K562 (cell line): ENCODE results near the gene LDAH. TPM values are rescaled to one million over a fixed set of nuclear protein-coding genes. Genes with fewer than 3 reads are reported as not detected.

Experiments
- ATAC-seq: fragments of 200-7000 bp; cut with Tn5 transposase; 3 replicates; pipeline ENCODE4 v1.9.1; 2020; ENCODE audit warnings: moderate library complexity
- BruUV-seq: library from RNA; stranded (reverse); fragments of 400-500 nt; replicated peaks from 2 replicates; lab custom pipeline; 2021; lab: Mats Ljungman, UMichigan
- CTCF ChIA-PET: fragments of 300-600 bp; formaldehyde crosslinking; extraction: SDS; loops from one replicate; lab custom pipeline; 2021; ENCODE audit warnings: low intra/inter-chr PET ratio; lab: Yijun Ruan, JAX
- POLR2A ChIA-PET: fragments of 300-600, 350-650 bp; sonication (Branson Sonifier 250); formaldehyde crosslinking; extraction: SDS; loops from one replicate; lab custom pipeline; 2021; ENCODE audit warnings: antibody characterized with exemption, inconsistent platforms; lab: Yijun Ruan, JAX
- DNase-seq, 4 experiments: peaks; one replicate each; pipeline versions ENCODE4 v3.0.0 to v3.0.0-alpha.2; 2011 to 2018; ENCODE audit warnings: low spot score in 3 of 4, mixed read lengths in 3 of 4; ENCODE audit errors: extremely low read depth in 1 of 4
- FAIRE-seq: peaks from 2 replicates; lab custom pipeline; 2011; peaks lifted over from hg19 to GRCh38; lab: Jason Lieb, UNC
- H2AFZ ChIP-seq: 2 replicates; pipeline ENCODE4 v1.6.0; 2011; ENCODE audit warnings: low read depth, low read length, control low read depth, inconsistent platforms
- H3K27ac ChIP-seq: fragments of 200-600 bp; 3 replicates; pipeline ENCODE4 v1.8.0; 2011; ENCODE audit warnings: low read depth, mild to moderate bottlenecking, control low read depth, inconsistent platforms, low read length, moderate library complexity, mixed read lengths; ENCODE audit errors: extremely low read depth
- H3K27me3 ChIP-seq, 2 experiments: fragments of 300-600 bp in 1 of 2; 2 replicates in 1 of 2; 3 replicates in 1 of 2; pipeline versions ENCODE4 v1.6.0 to v1.8.0; 2011; ENCODE audit warnings: inconsistent platforms in 2 of 2, low read length in 2 of 2, mild to moderate bottlenecking in 1 of 2, mixed read lengths in 1 of 2, moderate library complexity in 1 of 2; ENCODE audit not compliant: control insufficient read depth in 2 of 2, insufficient read depth in 2 of 2
- H3K36me3 ChIP-seq: fragments of 300-600 bp; 3 replicates; pipeline ENCODE4 v1.8.0; 2011; ENCODE audit warnings: mild to moderate bottlenecking, low read length, inconsistent platforms; ENCODE audit not compliant: control insufficient read depth, insufficient read depth
- H3K4me1 ChIP-seq, 2 experiments: fragments of 200-600 bp in 1 of 2; replicated peaks in 1 of 2; 2 replicates in 1 of 2; 3 replicates in 1 of 2; pipeline versions ENCODE4 v1.5.1 to v1.8.0; 2011; ENCODE audit warnings: inconsistent platforms in 2 of 2, low read length in 2 of 2, mild to moderate bottlenecking in 1 of 2, mixed read lengths in 1 of 2, moderate library complexity in 1 of 2; ENCODE audit not compliant: control insufficient read depth in 2 of 2, insufficient read depth in 2 of 2
- H3K4me2 ChIP-seq: 2 replicates; pipeline ENCODE4 v1.6.1; 2011; ENCODE audit warnings: low read length, control low read depth, inconsistent platforms, mixed read lengths; ENCODE audit not compliant: insufficient read depth
- H3K4me3 ChIP-seq: fragments of 200-600 bp; sonication (generic), shearing (Covaris generic); 2 replicates; pipeline ENCODE4 v1.5.1; 2016; ENCODE audit warnings: control low read depth, inconsistent platforms
- H3K79me2 ChIP-seq: fragments of 200-600 bp; 3 replicates; pipeline ENCODE4 v1.8.0; 2011; ENCODE audit warnings: low read length, inconsistent platforms; ENCODE audit not compliant: control insufficient read depth, insufficient read depth
- H3K9ac ChIP-seq, 2 experiments: 2 replicates each; pipeline versions ENCODE4 v1.6.0 to v1.6.1; 2011; ENCODE audit warnings: low read depth in 2 of 2, low read length in 2 of 2, control low read depth in 1 of 2, inconsistent platforms in 1 of 2, mild to moderate bottlenecking in 1 of 2, mixed read lengths in 1 of 2; ENCODE audit not compliant: insufficient read depth in 1 of 2
- H3K9me1 ChIP-seq: one replicate; pipeline ENCODE4 v1.6.0; 2011; ENCODE audit warnings: inconsistent platforms, mild to moderate bottlenecking, low read length, moderate library complexity; ENCODE audit not compliant: control insufficient read depth, insufficient read depth
- H3K9me3 ChIP-seq: replicated peaks from 2 replicates; pipeline ENCODE4 v1.5.1; 2011; ENCODE audit warnings: low read depth, low read length, inconsistent platforms; ENCODE audit not compliant: control insufficient read depth, insufficient read depth
- H4K20me1 ChIP-seq: replicated peaks from 2 replicates; pipeline ENCODE4 v1.6.1; 2011; ENCODE audit warnings: low read length, inconsistent platforms, mixed read lengths; ENCODE audit not compliant: control insufficient read depth, insufficient read depth
- CC2D1A ChIP-seq: fragments of 450-650 bp; IDR thresholded peaks from 2 replicates; pipeline ENCODE4 v1.6.1; 2017; ENCODE audit warnings: mild to moderate bottlenecking
- COPS2 ChIP-seq: fragments of 450-650 bp; conservative IDR thresholded peaks from 2 replicates; pipeline ENCODE4 v1.6.1; 2016; ENCODE audit warnings: mild to moderate bottlenecking, moderate library complexity
- ETV1 ChIP-seq: fragments of 450-650 bp; conservative IDR thresholded peaks from 2 replicates; pipeline ENCODE4 v1.6.1; 2016; ENCODE audit warnings: missing genetic modification characterization, control low read depth, low read depth, missing compliant biosample characterization
- HDAC1 ChIP-seq, 2 experiments: fragments of 450-650 bp; IDR thresholded peaks; 2 replicates each; pipeline ENCODE4 v1.6.1; 2016 to 2017; ENCODE audit warnings: inconsistent platforms in 1 of 2, mild to moderate bottlenecking in 1 of 2, moderate library complexity in 1 of 2
- MAFK ChIP-seq: IDR thresholded peaks from 2 replicates; pipeline ENCODE4 v1.6.1; 2011; ENCODE audit warnings: low read length, improper control_type of control experiment
- MCM5 ChIP-seq: fragments of 450-650 bp; IDR thresholded peaks from 2 replicates; pipeline ENCODE4 v1.6.1; 2016; ENCODE audit warnings: low read depth
- PRPF4 ChIP-seq: fragments of 200-400 bp; formaldehyde crosslinking; IDR thresholded peaks from one replicate; pipeline ENCODE4 v1.6.1; 2017; ENCODE audit warnings: low read length, low read depth, mild to moderate bottlenecking; ENCODE audit not compliant: insufficient read depth, poor library complexity, severe bottlenecking
- RAD51 ChIP-seq: fragments of 450-650 bp; IDR thresholded peaks from 2 replicates; pipeline ENCODE4 v1.7.1; 2016; ENCODE audit warnings: low read depth, mild to moderate bottlenecking, borderline replicate concordance
- SMAD2 ChIP-seq: fragments of 150-350 bp; IDR thresholded peaks from 2 replicates; pipeline ENCODE4 v1.6.1; 2014; ENCODE audit warnings: low read depth, mild to moderate bottlenecking, low read length
- SNRNP70 ChIP-seq: fragments of 200-400 bp; formaldehyde crosslinking; optimal IDR thresholded peaks from 2 replicates; pipeline ENCODE3; 2017; ENCODE audit warnings: low read depth, low read length
- TEAD4 ChIP-seq, 2 experiments: sonication (generic) in 1 of 2; formaldehyde crosslinking in 1 of 2; IDR thresholded peaks; 2 replicates each; pipeline versions ENCODE4 v1.6.1 to v1.8.0; 2012 to 2022; ENCODE audit warnings: borderline replicate concordance in 1 of 2, inconsistent platforms in 1 of 2, low read length in 1 of 2, mild to moderate bottlenecking in 1 of 2, missing genetic modification reagents in 1 of 2
- TRIM28 ChIP-seq: fragments of 450-650 bp; IDR thresholded peaks from 2 replicates; pipeline ENCODE4 v1.6.1; 2017
- ZBTB49 ChIP-seq: sonication (generic); formaldehyde crosslinking; IDR thresholded peaks from 2 replicates; pipeline ENCODE4 v1.8.0; 2022; ENCODE audit warnings: missing genetic modification reagents, mild to moderate bottlenecking, borderline replicate concordance
- ZFP1 ChIP-seq: fragments of 450-650 bp; formaldehyde crosslinking; IDR thresholded peaks from 2 replicates; pipeline ENCODE4 v1.4.0; 2020; ENCODE audit warnings: mild to moderate bottlenecking, mixed read lengths
- ZNF165 ChIP-seq: fragments of 250-450 bp; sonication (Bioruptor Pico); IDR thresholded peaks from 2 replicates; pipeline ENCODE4 v1.4.0; 2020; ENCODE audit warnings: borderline replicate concordance
- ZNF274 ChIP-seq: IDR thresholded peaks from 2 replicates; pipeline ENCODE4 v1.6.1; 2011; ENCODE audit warnings: low read depth, mild to moderate bottlenecking, low read length, moderate library complexity, borderline replicate concordance
- ZNF408 ChIP-seq: fragments of 250-450 bp; sonication (Bioruptor Pico); IDR thresholded peaks from 2 replicates; pipeline ENCODE4 v1.4.0; 2020; ENCODE audit warnings: low read depth, mild to moderate bottlenecking, moderate library complexity
- ZNF512 ChIP-seq: IDR thresholded peaks from 2 replicates; pipeline ENCODE4 v1.6.1; 2016; ENCODE audit warnings: missing genetic modification characterization, missing compliant biosample characterization
- ZNF76 ChIP-seq: fragments of 250-450 bp; sonication (Bioruptor Pico); IDR thresholded peaks from 2 replicates; pipeline ENCODE4 v1.4.0; 2020; ENCODE audit warnings: mild to moderate bottlenecking, moderate library complexity, borderline replicate concordance
- WGBS: fragments of 100-300 bp; shearing (Covaris generic); methylation state at CpG from one replicate; pipeline ENCODE4 v1.1.6; 2016; ENCODE audit warnings: low coverage, mixed read lengths; ENCODE audit not compliant: insufficient coverage; ENCODE audit errors: missing lambda C conversion rate; 5-methylcytosine and 5-hydroxymethylcytosine counted together
- in situ Hi-C: fragments of 300-500 bp; cut with MboI; formaldehyde crosslinking; loops from 4 replicates; pipeline ENCODE4 v1.15.0; 2018; ENCODE audit warnings: inconsistent platforms, mixed read lengths
- intact Hi-C: fragments of 100-400 bp; cut with micrococcal nuclease; formaldehyde crosslinking; loops from 2 replicates; pipeline ENCODE4 v1.14.2; 2022
- polyA plus RNA-seq, 8 experiments: library from polyadenylated mRNA; depleted of rRNA in 4 of 8; stranded (reverse) in 5 of 8; unstranded in 3 of 8; fragments of >200 nt; fragmentation: Nextera tagmentation in 2 of 8; fragmentation: Illumina TruSeq in 1 of 8; extraction: Ambion mirVana in 2 of 8; extraction: Trizol in 1 of 8; gene quantifications; 2 replicates each; pipeline versions ENCODE4 v1.2.1 to v1.2.3, GENCODE V29; 2011 to 2014; ENCODE audit warnings: inconsistent platforms in 1 of 8, missing spikeins in 1 of 8
- total RNA-seq, 7 experiments: library from RNA; depleted of rRNA in 6 of 7; stranded (reverse); fragments of >200 nt in 6 of 7; fragmentation: Illumina TruSeq in 2 of 7; extraction: Trizol in 2 of 7; gene quantifications; 2 replicates each; pipeline versions ENCODE4 v1.2.1 to v1.2.3, GENCODE V29; 2011 to 2021; ENCODE audit warnings: low replicate concordance in 1 of 7

The LDAH gene
- total and polyA plus RNA-seq, 9 of the 15 experiments (the other 6 are each of a cell fraction or from before 2014, with no cell fraction given): 22.3 to 60.1 (median 40.0) TPM

GRCh38 chr2:20648206-20648605 is 174.7 kb downstream of the LDAH start:
- Histone ChIP-seq H4K20me1 (no peaks in the 10 kb centered on the region; the same call in 1 of the 2 replicates), H3K4me1 (peaks cover 13 to 24% of the 10 kb centered on the region in 2 experiments; a peak in 4 of 5 replicates), H3K27me3 (peaks cover 0 to 15% of the 10 kb centered on the region in 2 experiments; a peak in 2 of 5 replicates), H2AFZ (no peak overlapping the region), H3K79me2 (no peaks in the 10 kb centered on the region; the same call in 2 of the 3 replicates), H3K9me3 (no peaks in the 10 kb centered on the region)
- BruUV-seq: no TSS peak
- in situ Hi-C loops: no loop called here
- TF ChIP-seq ZNF274: no peak
- no peak for TF ChIP-seq TRIM28
- no peak for TF ChIP-seq RAD51
- no peak for TF ChIP-seq ZNF408 (CRISPR knock-in tag)
- TF ChIP-seq MAFK: no peak
- no peak for TF ChIP-seq SNRNP70
- no peak for TF ChIP-seq ZFP1
- TF ChIP-seq COPS2: no peak
- no peak for TF ChIP-seq ZNF76
- TF ChIP-seq ZNF512 (tag): no peak
- no peak for TF ChIP-seq CC2D1A
- TF ChIP-seq ZNF165: no peak
- TF ChIP-seq MCM5: no peak
- no peak for TF ChIP-seq PRPF4
- TF ChIP-seq HDAC1 (IDR thresholded peaks at IDR 0.05): no peak
- no peak for TF ChIP-seq SMAD2
- no peak for TF ChIP-seq ZBTB49 (CRISPR knock-in tag)
- TF ChIP-seq TEAD4 (IDR thresholded peaks at IDR 0.05; ENCODE audit: low read length): no peak
- TF ChIP-seq TEAD4 (CRISPR knock-in tag; IDR thresholded peaks at IDR 0.05; ENCODE audit: borderline replicate concordance): no peak
- TF ChIP-seq ETV1 (tag): no peak
- TF ChIP-seq, all 486 proteins: peak for 0
- H3K4me3 ChIP-seq: no peak overlapping the region
- no peak overlapping the region for H3K27ac ChIP-seq
- H3K36me3 ChIP-seq: no peaks in the 10 kb centered on the region
- 21% methylated on average over 4 of the region's 4 CpGs for WGBS
- ATAC-seq (no peak), FAIRE-seq (no peak), DNase-seq (no peak)
- no peak overlapping the region for H3K4me2 ChIP-seq
- ChIA-PET CTCF (no interaction called here), POLR2A (interaction anchor here (0.5 to 0.9 kb wide), 5 partner anchors 16 to 580 kb away, joined by 3 to 4 read pairs (median 3); partner anchors contain the start of gene RHOB)
- no peak overlapping the region; a peak in 1 of 4 replicates for H3K9ac ChIP-seq
- H3K9me1 ChIP-seq: no peaks in the 10 kb centered on the region
- intact Hi-C loops: no loop called here
